Stimulated activated effector memory CD8-positive, alpha-beta T cell treated with anti-CD3 and anti-CD28 coated beads, Interleukin-12 subunit alpha, Interleukin-12 subunit beta, amount 100 ng/mL, for 72 hours (primary cell): ENCODE results near the gene GNAL.
A peak's percentile ranks its signal among the peaks of the same experiment; 100 is the strongest.
"Not testable (repeated sequence)": the region's sequence is repeated elsewhere in the genome, so short reads cannot be mapped to it uniquely, and the experiment has no call there.

Source experiments
- ATAC-seq: fragments of 150-1000 bp; cut with Tn5 transposase; 2 replicates; pipeline ENCODE4 v1.10.0; 2021
- DNase-seq, 2 donors: peaks; one replicate each; pipeline ENCODE4 v3.0.0; 2021 to 2022; ENCODE audit warnings: low spot score in 2 of 2
- H3K27ac Mint-ChIP-seq: one replicate; pipeline ENCODE4 v1.8.0; 2022; ENCODE audit warnings: mild to moderate bottlenecking, mixed read lengths
- H3K36me3 Mint-ChIP-seq: one replicate; pipeline ENCODE4 v1.8.0; 2022; ENCODE audit warnings: mild to moderate bottlenecking, mixed read lengths
- H3K4me1 Mint-ChIP-seq: one replicate; pipeline ENCODE4 v1.8.0; 2022; ENCODE audit warnings: mixed read lengths
- H3K4me3 Mint-ChIP-seq: one replicate; pipeline ENCODE4 v1.8.0; 2022; ENCODE audit warnings: mild to moderate bottlenecking, mixed read lengths
- H3K9me3 Mint-ChIP-seq: one replicate; pipeline ENCODE4 v1.8.0; 2022; ENCODE audit warnings: mixed read lengths

GNAL gene

DNA sequence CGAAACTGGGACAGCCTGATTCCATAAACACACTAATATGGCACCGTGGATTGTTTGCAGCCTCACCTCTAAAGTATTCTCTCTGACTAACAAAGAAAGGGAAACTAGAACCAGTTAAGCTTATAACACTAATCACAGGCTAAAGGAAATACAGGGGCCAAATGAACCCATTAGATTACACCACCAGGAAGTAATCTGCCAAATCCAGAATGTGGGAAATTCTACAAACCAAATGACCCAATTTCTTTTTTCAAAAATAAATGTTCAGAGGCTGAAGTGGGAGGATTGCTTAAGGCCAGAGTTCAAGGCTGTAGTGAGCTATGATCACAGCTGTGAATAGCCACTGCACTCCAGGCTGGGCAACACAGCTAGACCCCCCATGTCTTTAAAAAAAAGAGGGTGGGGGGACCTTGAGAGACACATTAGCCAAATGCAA, 220.5 kb downstream of the GNAL start:
- peaks cover 12% of the 10 kb centered on the region for H3K4me1 Mint-ChIP-seq
- ATAC-seq = no peak
- peaks cover 11% of the 10 kb centered on the region for H3K36me3 Mint-ChIP-seq
- DNase-seq = no peak
- H3K27ac Mint-ChIP-seq = peak overlapping the region; percentile 89
- H3K9me3 Mint-ChIP-seq = no peaks in the 10 kb centered on the region
- H3K4me3 Mint-ChIP-seq = peak overlapping the region; percentile 83

DNA sequence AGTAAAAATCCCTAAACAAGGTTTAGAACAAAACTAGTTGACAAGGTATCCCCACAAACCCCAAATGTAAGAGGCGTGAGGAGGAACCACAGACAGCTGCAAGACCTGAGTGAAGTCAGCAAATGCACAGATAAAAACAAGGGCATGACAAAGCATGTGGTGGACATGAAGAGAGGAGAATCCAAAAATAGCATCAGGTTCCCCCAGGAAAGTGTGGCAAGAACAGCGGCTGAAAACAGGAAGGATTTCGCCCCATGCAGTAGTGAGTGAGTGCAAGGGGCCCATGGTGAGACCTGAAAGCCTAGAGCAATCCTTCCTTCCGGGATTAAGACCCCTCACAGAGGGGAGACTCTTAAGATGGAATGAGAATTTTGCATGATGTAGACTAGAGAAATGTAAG, 227.8 kb downstream of the GNAL start:
- not testable (repeated sequence) for H3K9me3 Mint-ChIP-seq, DNase-seq, H3K4me3 Mint-ChIP-seq, ATAC-seq, H3K36me3 Mint-ChIP-seq, H3K4me1 Mint-ChIP-seq, H3K27ac Mint-ChIP-seq

DNA sequence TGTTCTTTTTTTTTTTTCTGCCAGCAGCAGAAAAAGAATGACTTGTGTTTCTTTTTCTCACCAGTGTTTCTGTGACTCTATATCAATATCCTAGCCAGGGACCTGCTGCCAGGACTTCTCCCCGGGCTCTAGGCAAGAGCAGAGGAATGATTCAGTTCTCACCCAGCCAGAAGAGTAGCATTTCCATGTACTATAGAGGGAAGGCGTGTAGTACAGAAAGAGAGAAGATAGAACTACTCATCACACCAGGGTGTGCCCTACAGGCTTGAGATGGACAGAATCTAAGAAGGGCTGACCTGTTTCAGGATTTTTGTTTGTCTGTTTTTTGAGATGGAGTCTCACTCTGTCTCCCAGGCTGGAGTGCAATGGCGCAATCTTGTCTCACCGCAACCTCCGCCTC, 230.5 kb downstream of the GNAL start:
- not testable (repeated sequence) for ATAC-seq, H3K4me3 Mint-ChIP-seq, H3K4me1 Mint-ChIP-seq, H3K27ac Mint-ChIP-seq, H3K36me3 Mint-ChIP-seq, H3K9me3 Mint-ChIP-seq, DNase-seq

DNA sequence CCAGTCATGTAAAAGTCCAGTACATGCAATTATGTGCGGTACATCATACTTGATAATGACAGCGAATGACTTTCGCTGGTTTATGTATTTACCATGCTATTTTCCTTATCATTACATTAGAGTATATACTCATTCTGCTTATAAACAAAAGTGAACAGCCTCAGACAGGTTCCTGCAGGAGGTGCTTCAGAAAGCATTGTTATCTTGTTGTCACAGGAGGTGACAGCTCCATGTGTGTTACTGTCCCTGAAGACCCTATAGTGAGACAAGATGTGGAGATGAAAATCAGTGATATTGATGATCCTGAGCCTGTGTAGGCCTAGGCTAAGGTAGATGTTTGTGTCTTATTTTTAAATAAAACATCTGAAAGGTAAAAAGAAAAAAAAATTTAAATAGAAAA, 234.4 kb downstream of the GNAL start:
- ATAC-seq (no peak), DNase-seq (no peak)
- Mint-ChIP-seq H3K4me3 (no peak overlapping the region), H3K4me1 (no peaks in the 10 kb centered on the region), H3K27ac (no peak overlapping the region), H3K9me3 (no peaks in the 10 kb centered on the region), H3K36me3 (no peaks in the 10 kb centered on the region)

DNA sequence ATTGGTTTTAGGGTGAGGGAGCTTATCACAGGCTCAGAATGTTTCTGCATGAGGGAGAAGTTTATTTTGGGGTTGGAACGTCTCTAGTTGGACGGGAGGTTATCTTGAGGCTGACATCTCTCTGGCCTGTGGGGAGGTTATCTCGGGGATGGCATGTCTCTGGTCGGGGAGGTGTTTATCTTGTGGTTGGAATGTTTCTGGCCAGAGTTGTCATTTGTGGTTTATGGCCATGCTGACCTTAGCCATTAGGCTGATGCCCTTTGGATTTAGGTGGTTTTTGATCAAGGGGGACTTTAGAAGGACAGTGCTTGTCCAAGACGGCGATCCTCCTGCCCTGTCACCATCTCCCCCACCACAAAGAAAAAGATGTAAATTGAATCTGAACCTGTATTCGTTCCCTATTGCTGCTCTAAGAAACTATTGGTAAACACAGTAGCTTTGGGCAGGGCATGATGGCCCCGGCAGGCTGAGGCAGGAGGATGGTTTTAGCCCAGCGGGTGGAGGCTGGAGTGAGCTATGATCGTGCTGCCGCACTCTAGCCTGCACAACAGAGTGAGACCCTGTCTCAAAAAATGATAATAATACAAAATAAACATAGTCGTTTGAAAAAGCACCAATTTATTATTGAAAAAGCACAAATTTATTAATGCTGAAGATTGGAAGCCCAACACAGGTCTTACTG, 236.9 kb downstream of the GNAL start:
- Mint-ChIP-seq H3K4me3 (no peak overlapping the region), H3K4me1 (no peaks in the 10 kb centered on the region), H3K9me3 (no peaks in the 10 kb centered on the region), H3K36me3 (no peaks in the 10 kb centered on the region), H3K27ac (no peak overlapping the region)
- ATAC-seq (no peak), DNase-seq (no peak)

DNA sequence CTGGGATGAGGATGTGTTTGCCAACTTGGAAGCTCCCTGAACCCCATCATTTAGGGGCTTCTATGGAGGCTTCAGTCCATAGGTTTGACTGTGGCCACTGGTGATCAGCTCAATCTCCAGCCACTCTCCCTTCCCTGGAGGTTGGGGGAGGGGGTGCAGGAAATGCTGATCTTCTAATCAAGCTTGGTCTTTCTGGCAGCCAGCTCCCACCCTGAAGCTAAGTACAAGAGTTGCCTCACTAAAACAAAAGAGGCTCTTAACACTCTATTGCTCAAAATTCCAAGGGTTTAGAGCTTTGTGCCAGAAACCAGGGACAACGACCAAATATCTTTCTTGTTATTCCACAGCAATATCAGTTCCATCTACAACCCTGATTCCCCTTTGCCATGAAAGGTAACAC, 238.4 kb downstream of the GNAL start:
- Mint-ChIP-seq H3K27ac (no peak overlapping the region), H3K4me3 (no peak overlapping the region), H3K36me3 (no peaks in the 10 kb centered on the region), H3K9me3 (no peaks in the 10 kb centered on the region), H3K4me1 (no peaks in the 10 kb centered on the region)
- DNase-seq (no peak), ATAC-seq (no peak)

DNA sequence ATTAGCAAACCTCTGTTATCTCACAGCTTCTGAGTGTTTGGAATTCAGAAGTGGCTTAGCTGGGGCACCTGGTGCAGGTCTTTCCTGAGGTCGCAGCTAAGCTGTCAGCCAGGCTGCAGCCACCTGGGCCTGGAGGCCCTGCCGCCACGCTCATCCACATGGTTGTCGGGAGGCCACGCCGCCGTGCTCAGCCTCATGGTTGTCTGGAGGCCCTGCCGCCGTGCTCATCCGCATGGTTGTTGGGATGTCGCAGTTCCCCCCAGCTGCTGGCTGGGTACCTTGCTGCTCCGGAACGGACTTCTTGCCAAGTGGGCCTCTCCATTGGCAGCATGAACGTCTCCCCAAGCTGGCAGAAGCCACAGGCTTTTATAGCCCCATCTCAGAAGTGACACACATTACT, 243.3 kb downstream of the GNAL start:
- Mint-ChIP-seq H3K4me3 (no peak overlapping the region), H3K4me1 (no peaks in the 10 kb centered on the region), H3K27ac (no peak overlapping the region), H3K9me3 (no peaks in the 10 kb centered on the region), H3K36me3 (no peaks in the 10 kb centered on the region)
- no peak for ATAC-seq
- no peak for DNase-seq
